Mucosa of descending colon (tissue), 3 donors: ENCODE data around the gene LRP4. TPM values are rescaled to one million over a fixed set of nuclear protein-coding genes. Genes with fewer than 3 reads are reported as not detected.

Experiments
- ATAC-seq: fragments of 200-7000 bp; cut with Tn5 transposase; one replicate; pipeline ENCODE4 v1.9.1; 2020; ENCODE audit warnings: mild to moderate bottlenecking, moderate library complexity
- DNase-seq, 3 donors: peaks; one replicate each; pipeline ENCODE4 v3.0.0-alpha.2; 2020
- H3K36me3 ChIP-seq: fragments of 200-600 bp; one replicate; pipeline ENCODE4 v1.8.0; 2021; ENCODE audit warnings: low read depth, mild to moderate bottlenecking
- H3K4me1 ChIP-seq: fragments of 200-600 bp; one replicate; pipeline ENCODE4 v1.8.0; 2021; ENCODE audit warnings: low read depth, mild to moderate bottlenecking
- H3K4me3 ChIP-seq: fragments of 200-600 bp; one replicate; pipeline ENCODE4 v1.8.0; 2021; ENCODE audit warnings: mild to moderate bottlenecking
- H3K9me3 ChIP-seq: fragments of 200-600 bp; one replicate; pipeline ENCODE4 v1.8.0; 2021; ENCODE audit warnings: mild to moderate bottlenecking
- CTCF ChIP-seq: fragments of 200-600 bp; IDR thresholded peaks from one replicate; pipeline ENCODE4 v1.8.0; 2022; ENCODE audit warnings: antibody characterized with exemption, mild to moderate bottlenecking
- intact Hi-C, 2 donors: fragments of 100-400 bp; cut with DNase I in 1 of 2; cut with micrococcal nuclease in 1 of 2; formaldehyde crosslinking; loops; one replicate each; pipeline versions ENCODE4 v1.11.0 to v1.11.1; 2022; cut with DNase I, micrococcal nuclease
- total RNA-seq, 3 donors: library from RNA; stranded (reverse); fragmentation: NEBNext Ultra II Directional in 2 of 3; extraction: Animal tissue kit (Norgen Biotek cat#: 25700) in 2 of 3; gene quantifications; one replicate each; pipeline versions ENCODE4 v1.2.1 to v1.2.4, GENCODE V29; 2021 to 2023
- donor health status: DM: no; HTN: no; CAD: no; lungs with moderate emphysema.
- donor health status: DM: no; HTN: no; CAD: no.
- donor health status: DM: no; HTN: yes; CAD: no.

Gene LRP4
- total RNA-seq, 3 donors from 2014 or later, result 19.7 to 50.0 (median 35.3) TPM

GRCh38 chr11:46896719-46897406 is 21.5 kb downstream of the LRP4 start:
- no peak overlapping the region for H3K4me3 ChIP-seq
- H3K9me3 ChIP-seq, result no peaks in the 10 kb centered on the region
- TF ChIP-seq CTCF, result no peak
- ATAC-seq (peak; percentile 66), DNase-seq (peak in 1 of 3 donors; percentile 54)
- no peaks in the 10 kb centered on the region for H3K4me1 ChIP-seq
- no peaks in the 10 kb centered on the region for H3K36me3 ChIP-seq
- intact Hi-C loops, result no loop called here

- Histone ChIP-seq H3K4me3 (no peak overlapping the region), H3K4me1 (no peaks in the 10 kb centered on the region), H3K9me3 (no peaks in the 10 kb centered on the region), H3K36me3 (no peaks in the 10 kb centered on the region)
- no peak for ATAC-seq
- no peak for TF ChIP-seq CTCF
- intact Hi-C loops, result no loop called here
- DNase-seq, result no peak
Measured at GRCh38 chr11:46895821-46896220, 22.5 kb downstream of the LRP4 start.

- intact Hi-C loops, result no loop called here
- H3K36me3 ChIP-seq, result no peaks in the 10 kb centered on the region
- TF ChIP-seq CTCF, result no peak
- no peaks in the 10 kb centered on the region for H3K9me3 ChIP-seq
- no peaks in the 10 kb centered on the region for H3K4me1 ChIP-seq
- DNase-seq, result no peak
- no peak overlapping the region for H3K4me3 ChIP-seq
- ATAC-seq, result no peak
Measured at GRCh38 chr11:46894961-46895360, 23.4 kb downstream of the LRP4 start.

GRCh38 chr11:46894506-46894905 is 23.8 kb downstream of the LRP4 start:
- Histone ChIP-seq H3K9me3 (no peaks in the 10 kb centered on the region), H3K36me3 (no peaks in the 10 kb centered on the region), H3K4me3 (no peak overlapping the region), H3K4me1 (no peaks in the 10 kb centered on the region)
- no peak for TF ChIP-seq CTCF
- intact Hi-C loops, result no loop called here
- DNase-seq (no peak), ATAC-seq (no peak)

- DNase-seq (no peak), ATAC-seq (no peak)
- intact Hi-C loops, result no loop called here
- no peak for TF ChIP-seq CTCF
- Histone ChIP-seq H3K4me3 (no peak overlapping the region), H3K4me1 (no peaks in the 10 kb centered on the region), H3K36me3 (no peaks in the 10 kb centered on the region), H3K9me3 (no peaks in the 10 kb centered on the region)
Measured at GRCh38 chr11:46892838-46893237, 25.5 kb downstream of the LRP4 start.

- H3K36me3 ChIP-seq, result no peaks in the 10 kb centered on the region
- TF ChIP-seq CTCF, result no peak
Measured at GRCh38 chr11:46892109-46892508, 26.2 kb downstream of the LRP4 start.

More at GRCh38 chr11:46892109-46892508, 26.2 kb downstream of the LRP4 start:
- DNase-seq (no peak), ATAC-seq (no peak)
- intact Hi-C loops, result no loop called here
- no peaks in the 10 kb centered on the region for H3K4me1 ChIP-seq
- H3K9me3 ChIP-seq, result no peaks in the 10 kb centered on the region
- H3K4me3 ChIP-seq, result no peak overlapping the region
